Right atrium auricular region (tissue), 2 donors: ENCODE results near the gene POC1A. TPM values are rescaled to one million over a fixed set of nuclear protein-coding genes. Genes with fewer than 3 reads are reported as not detected.
"Not testable (repeated sequence)": the region's sequence is repeated elsewhere in the genome, so short reads cannot be mapped to it uniquely, and the experiment has no call there.

ENCODE experiments used
- DNase-seq: peaks from one replicate; pipeline ENCODE4 v3.0.0-alpha.2; 2019; ENCODE audit warnings: low spot score
- H3K27ac ChIP-seq, 2 donors: fragments of 200-600 bp; sonication (generic); 1 replicate in 1 of 2; 2 replicates in 1 of 2; pipeline ENCODE4 v1.5.1; 2016 to 2019
- H3K27me3 ChIP-seq, 2 donors: fragments of 200-600 bp; sonication (generic); one replicate each; pipeline versions ENCODE4 v1.5.1 to v1.6.0; 2017 to 2019
- H3K36me3 ChIP-seq: fragments of 200-600 bp; sonication (generic); one replicate; pipeline ENCODE4 v1.5.1; 2016
- H3K4me1 ChIP-seq, 2 donors: fragments of 200-600 bp; sonication (generic); one replicate each; pipeline versions ENCODE4 v1.5.1 to v1.6.0; 2017 to 2019
- H3K4me3 ChIP-seq, 2 donors: fragments of 200-600 bp; sonication (generic); 1 replicate in 1 of 2; 2 replicates in 1 of 2; pipeline ENCODE4 v1.5.1; 2017 to 2019; ENCODE audit warnings: mild to moderate bottlenecking in 1 of 2, moderate library complexity in 1 of 2
- H3K9me3 ChIP-seq, 2 donors: fragments of 200-600 bp; sonication (generic); one replicate each; pipeline ENCODE4 v1.5.1; 2019
- CTCF ChIP-seq, 2 donors: fragments of 200-600 bp; sonication (generic); IDR thresholded peaks; one replicate each; pipeline ENCODE4 v1.5.1; 2019; ENCODE audit warnings: antibody characterized with exemption in 2 of 2
- total RNA-seq, 2 donors: library from RNA; depleted of rRNA; stranded (reverse); fragments of >200 nt; gene quantifications; one replicate each; pipeline ENCODE4 v1.1.0, GENCODE V29; 2016

The POC1A gene
- total RNA-seq, 2 donors from 2014 or later: 0.47 to 0.78 TPM

- H3K27ac ChIP-seq: no peak overlapping the region
- no peaks in the 10 kb centered on the region for H3K9me3 ChIP-seq
- no peak for TF ChIP-seq CTCF (IDR thresholded peaks at IDR 0.05)
- no peaks in the 10 kb centered on the region for H3K27me3 ChIP-seq
- H3K4me3 ChIP-seq: no peak overlapping the region
- H3K36me3 ChIP-seq: no peaks in the 10 kb centered on the region
- peaks cover 0 to 16% of the 10 kb centered on the region in 2 donors for H3K4me1 ChIP-seq
- DNase-seq: no peak
Measured at GRCh38 chr3:52155912-52156311, 1.7 kb upstream of the POC1A start.

GRCh38 chr3:52153389-52154096 is 680 bp downstream of the POC1A start:
- Histone ChIP-seq H3K27me3 (no peaks in the 10 kb centered on the region), H3K36me3 (no peaks in the 10 kb centered on the region), H3K9me3 (no peaks in the 10 kb centered on the region), H3K4me3 (peak overlapping the region; percentile 38 to 70), H3K4me1 (peaks cover 0 to 16% of the 10 kb centered on the region in 2 donors), H3K27ac (peak overlapping the region; percentile 83 to 87)
- no peak for TF ChIP-seq CTCF (IDR thresholded peaks at IDR 0.05)
- DNase-seq: no peak

GRCh38 chr3:52151991-52152390 is 2.2 kb downstream of the POC1A start:
- peaks cover 0 to 16% of the 10 kb centered on the region in 2 donors for H3K4me1 ChIP-seq
- not testable (repeated sequence) for H3K27ac ChIP-seq, DNase-seq, H3K9me3 ChIP-seq, H3K27me3 ChIP-seq, H3K4me3 ChIP-seq, H3K36me3 ChIP-seq

- H3K4me1 ChIP-seq: peaks cover 0 to 16% of the 10 kb centered on the region in 2 donors
- no peak for DNase-seq
- H3K36me3 ChIP-seq: no peaks in the 10 kb centered on the region
- no peak overlapping the region for H3K27ac ChIP-seq
- TF ChIP-seq CTCF (IDR thresholded peaks at IDR 0.05): no peak
- H3K9me3 ChIP-seq: no peaks in the 10 kb centered on the region
- H3K4me3 ChIP-seq: no peak overlapping the region
- H3K27me3 ChIP-seq: no peaks in the 10 kb centered on the region
Measured at GRCh38 chr3:52150860-52151259, 3.4 kb downstream of the POC1A start.

GRCh38 chr3:52150357-52150756 is 3.9 kb downstream of the POC1A start:
- H3K4me1 ChIP-seq: peaks cover 0 to 16% of the 10 kb centered on the region in 2 donors
- H3K9me3 ChIP-seq: no peaks in the 10 kb centered on the region
- no peak for DNase-seq
- H3K36me3 ChIP-seq: no peaks in the 10 kb centered on the region
- H3K27me3 ChIP-seq: no peaks in the 10 kb centered on the region
- no peak overlapping the region for H3K27ac ChIP-seq
- no peak for TF ChIP-seq CTCF (IDR thresholded peaks at IDR 0.05)
- no peak overlapping the region for H3K4me3 ChIP-seq

- no peaks in the 10 kb centered on the region for H3K9me3 ChIP-seq
- no peak for TF ChIP-seq CTCF (IDR thresholded peaks at IDR 0.05)
- no peak overlapping the region for H3K4me3 ChIP-seq
- H3K36me3 ChIP-seq: no peaks in the 10 kb centered on the region
- no peaks in the 10 kb centered on the region for H3K27me3 ChIP-seq
- H3K27ac ChIP-seq: no peak overlapping the region
- DNase-seq: no peak
- peaks cover 0 to 11% of the 10 kb centered on the region in 2 donors for H3K4me1 ChIP-seq
Measured at GRCh38 chr3:52149726-52150125, 4.5 kb downstream of the POC1A start.
